ENCODE data around the gene MDM1.
A peak's percentile ranks its signal among the peaks of the same experiment; 100 is the strongest.

The MDM1 gene

GRCh38 chr12:68354977-68355541, 22.9 kb upstream of the MDM1 start:
- no peak for DNase-seq

- DNase-seq, result no peak
These were observed 19.9 kb upstream of the MDM1 start for GRCh38 chr12:68352067-68352466.

GRCh38 chr12:68350753-68351152, 18.6 kb upstream of the MDM1 start:
- DNase-seq, result no peak

- peak; percentile 87 for DNase-seq
These were observed 17.9 kb upstream of the MDM1 start for GRCh38 chr12:68349921-68350606.

GRCh38 chr12:68349220-68349621, 17.1 kb upstream of the MDM1 start:
- DNase-seq, result peak; percentile 43

GRCh38 chr12:68348419-68348818, 16.3 kb upstream of the MDM1 start:
- DNase-seq, result no peak

- no peak for DNase-seq
These were observed 13.6 kb upstream of the MDM1 start for GRCh38 chr12:68345763-68346162.

- no peak for DNase-seq
These were observed 12.0 kb upstream of the MDM1 start for GRCh38 chr12:68344126-68344525.

GRCh38 chr12:68342966-68343365, 10.8 kb upstream of the MDM1 start:
- peak; percentile 76 for DNase-seq

GRCh38 chr12:68341822-68342221, 9.7 kb upstream of the MDM1 start:
- DNase-seq, result no peak

- DNase-seq, result no peak
These were observed 8.5 kb upstream of the MDM1 start for GRCh38 chr12:68340404-68341270.

- DNase-seq, result peak; percentile 79
These were observed 4.7 kb upstream of the MDM1 start for GRCh38 chr12:68336889-68337303.

- no peak for DNase-seq
These were observed 3.3 kb upstream of the MDM1 start for GRCh38 chr12:68335462-68335861.

- DNase-seq, result no peak
These were observed 2.0 kb upstream of the MDM1 start for GRCh38 chr12:68334132-68334531.

GRCh38 chr12:68332728-68333630, 817 bp upstream of the MDM1 start:
- no peak for DNase-seq

GRCh38 chr12:68331500-68331868, 678 bp downstream of the MDM1 start:
- no peak for DNase-seq

GRCh38 chr12:68327896-68328295, 4.3 kb downstream of the MDM1 start:
- DNase-seq, result no peak

GRCh38 chr12:68326716-68327115, 5.4 kb downstream of the MDM1 start:
- DNase-seq, result no peak

GRCh38 chr12:68325966-68326365, 6.2 kb downstream of the MDM1 start:
- DNase-seq, result no peak

- no peak for DNase-seq
These were observed 7.6 kb downstream of the MDM1 start for GRCh38 chr12:68324531-68324930.

GRCh38 chr12:68321140-68321539, 11.0 kb downstream of the MDM1 start:
- DNase-seq, result no peak

GRCh38 chr12:68319988-68320623, 12.1 kb downstream of the MDM1 start:
- DNase-seq, result no peak
